K562 (cell line): ENCODE measurements around the gene CRACR2B. TPM values are rescaled to one million over a fixed set of nuclear protein-coding genes. Genes with fewer than 3 reads are reported as not detected.
A peak's percentile ranks its signal among the peaks of the same experiment; 100 is the strongest.

ENCODE experiments used
- CBX3 ChIP-seq, 2 experiments: IDR thresholded peaks; 1 replicate in 1 of 2; 2 replicates in 1 of 2; pipeline ENCODE4 v1.6.1; 2012; ENCODE audit warnings: inconsistent platforms in 2 of 2, low read length in 2 of 2, borderline replicate concordance in 1 of 2, control low read depth in 1 of 2
- CHAMP1 ChIP-seq: fragments of 450-650 bp; IDR thresholded peaks from 2 replicates; pipeline ENCODE4 v1.6.1; 2016; ENCODE audit warnings: mild to moderate bottlenecking
- DMBX1 ChIP-seq: fragments of 250-450 bp; sonication (Bioruptor Pico); IDR thresholded peaks from 2 replicates; pipeline ENCODE4 v1.8.0; 2022; ENCODE audit warnings: inconsistent platforms, mild to moderate bottlenecking, moderate library complexity, borderline replicate concordance
- LEF1 ChIP-seq: fragments of 450-650 bp; IDR thresholded peaks from 2 replicates; pipeline ENCODE4 v1.6.1; 2016; ENCODE audit warnings: mild to moderate bottlenecking
- MECOM ChIP-seq: fragments of 250-450 bp; sonication (Bioruptor Pico); IDR thresholded peaks from 2 replicates; pipeline ENCODE4 v1.8.0; 2022; ENCODE audit warnings: inconsistent platforms
- MED1 ChIP-seq: sonication (generic); formaldehyde crosslinking; IDR thresholded peaks from 2 replicates; pipeline ENCODE4 v1.8.1; 2023; ENCODE audit warnings: missing genetic modification reagents, borderline replicate concordance
- TBL1XR1 ChIP-seq, 2 experiments: IDR thresholded peaks; 2 replicates each; pipeline ENCODE4 v1.6.1; 2012; ENCODE audit warnings: improper control_type of control experiment in 2 of 2, low read length in 2 of 2, mild to moderate bottlenecking in 1 of 2
- polyA plus RNA-seq, 8 experiments: library from polyadenylated mRNA; depleted of rRNA in 4 of 8; stranded (reverse) in 5 of 8; unstranded in 3 of 8; fragments of >200 nt; fragmentation: Nextera tagmentation in 2 of 8; fragmentation: Illumina TruSeq in 1 of 8; extraction: Ambion mirVana in 2 of 8; extraction: Trizol in 1 of 8; gene quantifications; 2 replicates each; pipeline versions ENCODE4 v1.2.1 to v1.2.3, GENCODE V29; 2011 to 2014; ENCODE audit warnings: inconsistent platforms in 1 of 8, missing spikeins in 1 of 8
- total RNA-seq, 7 experiments: library from RNA; depleted of rRNA in 6 of 7; stranded (reverse); fragments of >200 nt in 6 of 7; fragmentation: Illumina TruSeq in 2 of 7; extraction: Trizol in 2 of 7; gene quantifications; 2 replicates each; pipeline versions ENCODE4 v1.2.1 to v1.2.3, GENCODE V29; 2011 to 2021; ENCODE audit warnings: low replicate concordance in 1 of 7

The CRACR2B gene
- total and polyA plus RNA-seq, 9 of the 15 experiments (the other 6 are each of a cell fraction or from before 2014, with no cell fraction given), result 0.10 to 51.0 (median 6.0) TPM

- no peak for TF ChIP-seq MECOM (CRISPR knock-in tag)
- no peak for TF ChIP-seq CBX3 (IDR thresholded peaks at IDR 0.05; ENCODE audit: borderline replicate concordance in 1 of 2, low read length in 2 of 2)
- TF ChIP-seq TBL1XR1 (IDR thresholded peaks at IDR 0.05; ENCODE audit: low read length in 2 of 2), result no peak
- TF ChIP-seq MED1, result 0 out of 2 replicates have a peak, but pooled peaks have one; percentile 50
- TF ChIP-seq CHAMP1, result no peak
- no peak for TF ChIP-seq LEF1
- TF ChIP-seq DMBX1, result no peak
These were observed 6.8 kb upstream of the CRACR2B start (continued) for GRCh38 chr11:820655-821511.
